ENCODE data around the gene HDGF. TPM values are rescaled to one million over a fixed set of nuclear protein-coding genes. Genes with fewer than 3 reads are reported as not detected.

Gene HDGF
- total RNA-seq, 1 donor from 2014 or later = 270 TPM

DNA sequence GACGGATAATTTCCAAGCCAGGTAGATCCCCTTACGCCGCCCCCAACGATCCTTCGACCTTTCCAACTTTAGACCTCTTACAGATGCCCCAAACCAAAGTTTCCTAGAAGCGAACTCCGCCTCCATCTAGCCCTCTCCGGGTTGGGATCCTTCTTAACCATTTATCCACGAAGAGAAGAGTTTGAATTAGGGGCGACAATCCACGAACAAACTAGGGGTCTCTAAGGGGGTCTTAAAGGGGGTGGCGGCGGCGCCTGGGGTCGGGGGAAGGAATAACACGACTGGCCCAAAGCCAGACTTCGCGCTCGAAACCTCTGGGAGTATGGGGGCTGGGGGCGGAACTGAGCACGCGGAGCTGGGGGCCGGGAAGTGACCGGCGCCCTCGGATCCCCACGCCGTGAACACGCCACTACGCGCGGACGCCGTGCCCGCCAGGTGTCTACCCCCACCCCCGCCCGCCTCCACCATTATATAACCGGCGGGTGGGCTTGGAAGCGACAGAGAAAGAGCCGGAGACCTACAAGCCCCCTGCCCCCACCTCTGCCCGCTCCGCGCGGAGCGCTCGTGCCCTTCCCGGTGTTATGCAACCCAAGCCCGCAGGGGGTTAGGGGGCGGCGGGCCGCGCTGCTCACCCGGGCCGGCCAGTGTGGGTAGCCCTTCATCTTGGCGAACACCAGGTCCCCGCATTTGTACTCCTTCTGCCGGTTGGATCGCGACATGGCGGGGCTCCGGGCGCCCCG, 594 bp downstream of the HDGF start:
- TF ChIP-seq, protein P1, sequence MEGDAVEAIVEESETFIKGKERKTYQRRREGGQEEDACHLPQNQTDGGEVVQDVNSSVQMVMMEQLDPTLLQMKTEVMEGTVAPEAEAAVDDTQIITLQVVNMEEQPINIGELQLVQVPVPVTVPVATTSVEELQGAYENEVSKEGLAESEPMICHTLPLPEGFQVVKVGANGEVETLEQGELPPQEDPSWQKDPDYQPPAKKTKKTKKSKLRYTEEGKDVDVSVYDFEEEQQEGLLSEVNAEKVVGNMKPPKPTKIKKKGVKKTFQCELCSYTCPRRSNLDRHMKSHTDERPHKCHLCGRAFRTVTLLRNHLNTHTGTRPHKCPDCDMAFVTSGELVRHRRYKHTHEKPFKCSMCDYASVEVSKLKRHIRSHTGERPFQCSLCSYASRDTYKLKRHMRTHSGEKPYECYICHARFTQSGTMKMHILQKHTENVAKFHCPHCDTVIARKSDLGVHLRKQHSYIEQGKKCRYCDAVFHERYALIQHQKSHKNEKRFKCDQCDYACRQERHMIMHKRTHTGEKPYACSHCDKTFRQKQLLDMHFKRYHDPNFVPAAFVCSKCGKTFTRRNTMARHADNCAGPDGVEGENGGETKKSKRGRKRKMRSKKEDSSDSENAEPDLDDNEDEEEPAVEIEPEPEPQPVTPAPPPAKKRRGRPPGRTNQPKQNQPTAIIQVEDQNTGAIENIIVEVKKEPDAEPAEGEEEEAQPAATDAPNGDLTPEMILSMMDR (conservative IDR thresholded peaks at IDR 0.05) = peak; percentile 29
- Mint-ChIP-seq H3K4me3 (peak overlapping the region; percentile 96), H3K27me3 (no peaks in the 10 kb centered on the region), H3K27ac (peak overlapping the region; percentile 99), H3K4me1 (ENCODE audit: unreplicated experiment) (peaks cover 35% of the 10 kb centered on the region), H3K9me3 (no peaks in the 10 kb centered on the region), H3K36me3 (peaks cover 3% of the 10 kb centered on the region)
- no peak for DNase-seq (ENCODE audit: extremely low spot score, unreplicated experiment)

DNA sequence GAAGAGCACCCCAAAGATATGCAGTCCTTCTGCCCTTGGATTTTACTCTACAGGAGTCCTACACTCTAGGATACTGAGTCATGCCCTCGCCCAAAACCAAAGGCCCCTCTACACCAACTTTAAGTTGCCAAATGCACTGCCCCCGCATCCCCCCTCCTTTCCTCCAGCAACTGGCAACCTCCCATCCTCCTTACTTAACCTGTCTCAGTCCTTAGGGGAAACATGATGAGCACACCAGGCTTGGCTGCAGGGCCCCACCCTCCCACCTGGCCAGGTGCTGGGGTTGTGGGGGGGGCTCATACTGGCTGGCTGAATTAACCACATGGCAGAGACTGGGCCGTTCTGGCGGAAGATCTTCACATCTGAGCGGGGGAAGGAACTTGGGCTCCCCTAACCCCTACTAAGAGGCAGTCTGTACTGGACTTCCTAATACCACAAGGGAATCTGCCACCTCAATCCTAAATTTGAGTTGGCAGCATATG, 1.2 kb downstream of the HDGF start:
- peak overlapping the region; percentile 99 for H3K27ac Mint-ChIP-seq
- H3K27me3 Mint-ChIP-seq = no peaks in the 10 kb centered on the region
- DNase-seq (ENCODE audit: extremely low spot score, unreplicated experiment) = no peak
- peak overlapping the region; percentile 96 for H3K4me3 Mint-ChIP-seq
- TF ChIP-seq, protein P1 (conservative IDR thresholded peaks at IDR 0.05) = no peak
- H3K9me3 Mint-ChIP-seq = no peaks in the 10 kb centered on the region
- peaks cover 39% of the 10 kb centered on the region for H3K4me1 Mint-ChIP-seq (ENCODE audit: unreplicated experiment)
- peaks cover 8% of the 10 kb centered on the region for H3K36me3 Mint-ChIP-seq

DNA sequence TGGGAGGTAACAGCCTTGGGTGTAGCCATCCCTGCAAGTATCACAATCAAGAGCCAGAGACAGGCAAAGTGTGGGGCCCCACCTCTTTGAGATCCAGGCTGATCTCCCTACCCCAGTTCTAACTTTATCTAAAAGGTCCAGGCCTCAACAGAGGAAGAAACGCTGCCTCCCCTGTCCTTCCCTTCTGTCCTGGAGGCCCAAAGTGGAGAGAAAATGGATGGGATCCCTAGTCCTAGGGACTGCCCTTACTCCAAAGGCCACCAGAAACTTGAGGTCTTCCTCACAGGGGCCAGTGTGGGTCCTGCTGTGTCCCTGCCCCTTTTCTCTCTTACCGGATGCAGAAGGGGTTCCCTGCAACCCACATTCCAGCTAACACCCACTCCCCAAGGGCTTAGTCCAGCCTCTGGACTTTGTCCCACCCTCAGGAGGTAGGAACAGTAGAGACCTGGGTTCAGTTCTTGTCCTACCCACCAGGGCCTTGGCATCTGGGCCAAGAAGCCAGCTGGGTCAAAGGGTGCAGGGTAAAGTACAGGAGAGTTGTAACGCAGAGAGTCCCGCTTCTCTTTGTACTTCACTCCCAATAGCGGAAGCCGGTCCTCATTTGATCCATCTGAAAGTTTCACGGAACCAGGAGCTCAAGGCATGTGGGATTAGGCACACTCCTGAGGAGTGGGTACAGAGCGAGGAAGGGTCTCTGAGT, 1.9 kb downstream of the HDGF start:
- DNase-seq (ENCODE audit: extremely low spot score, unreplicated experiment) = no peak
- peaks cover 37% of the 10 kb centered on the region for H3K4me1 Mint-ChIP-seq (ENCODE audit: unreplicated experiment)
- H3K9me3 Mint-ChIP-seq = no peaks in the 10 kb centered on the region
- H3K27ac Mint-ChIP-seq = peak overlapping the region; percentile 99
- peaks cover 8% of the 10 kb centered on the region for H3K36me3 Mint-ChIP-seq
- TF ChIP-seq, protein P1 (conservative IDR thresholded peaks at IDR 0.05) = no peak
- no peaks in the 10 kb centered on the region for H3K27me3 Mint-ChIP-seq
- peak overlapping the region; percentile 96 for H3K4me3 Mint-ChIP-seq

DNA sequence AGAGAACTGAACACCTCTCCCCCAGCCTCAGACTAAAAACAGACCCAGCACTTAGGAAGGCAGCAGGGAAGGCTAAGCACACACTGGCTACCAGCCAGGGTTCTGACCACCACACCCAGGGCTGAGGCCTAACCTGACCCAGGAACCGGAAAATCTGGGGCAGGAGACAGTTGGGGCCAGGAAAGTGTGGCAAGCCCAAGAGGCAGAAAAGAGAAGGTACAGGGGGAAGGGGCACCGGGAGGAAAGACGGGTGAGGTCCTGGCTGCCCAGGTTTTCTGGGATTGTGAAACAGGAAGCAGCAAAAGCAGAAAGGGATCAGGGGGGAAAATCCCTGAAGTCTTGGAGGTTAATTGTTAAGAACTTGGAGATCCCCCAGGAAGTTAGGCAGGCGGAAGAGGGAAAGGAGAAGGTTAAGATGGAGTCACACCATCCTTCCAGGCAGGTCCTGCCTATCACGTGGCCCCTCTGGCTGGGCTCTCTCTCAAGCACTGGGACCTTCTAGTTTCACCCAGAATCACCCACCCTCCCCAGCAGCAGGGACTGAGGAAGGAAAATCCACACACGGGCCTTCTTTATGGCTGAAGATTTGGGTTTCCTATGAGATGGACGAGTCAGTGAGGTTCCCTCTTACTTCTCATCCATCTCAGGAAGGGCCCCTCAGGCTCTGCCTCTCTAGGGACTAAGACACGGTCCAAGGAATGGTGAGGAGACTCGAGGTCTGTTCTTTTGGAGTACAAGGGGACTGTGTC, 2.6 kb downstream of the HDGF start:
- Mint-ChIP-seq H3K27me3 (no peaks in the 10 kb centered on the region), H3K27ac (peak overlapping the region; percentile 99), H3K4me3 (peak overlapping the region; percentile 96), H3K9me3 (no peaks in the 10 kb centered on the region), H3K36me3 (peaks cover 8% of the 10 kb centered on the region), H3K4me1 (ENCODE audit: unreplicated experiment) (peaks cover 37% of the 10 kb centered on the region)
- TF ChIP-seq, protein P1 (conservative IDR thresholded peaks at IDR 0.05) = no peak
- DNase-seq (ENCODE audit: extremely low spot score, unreplicated experiment) = no peak

DNA sequence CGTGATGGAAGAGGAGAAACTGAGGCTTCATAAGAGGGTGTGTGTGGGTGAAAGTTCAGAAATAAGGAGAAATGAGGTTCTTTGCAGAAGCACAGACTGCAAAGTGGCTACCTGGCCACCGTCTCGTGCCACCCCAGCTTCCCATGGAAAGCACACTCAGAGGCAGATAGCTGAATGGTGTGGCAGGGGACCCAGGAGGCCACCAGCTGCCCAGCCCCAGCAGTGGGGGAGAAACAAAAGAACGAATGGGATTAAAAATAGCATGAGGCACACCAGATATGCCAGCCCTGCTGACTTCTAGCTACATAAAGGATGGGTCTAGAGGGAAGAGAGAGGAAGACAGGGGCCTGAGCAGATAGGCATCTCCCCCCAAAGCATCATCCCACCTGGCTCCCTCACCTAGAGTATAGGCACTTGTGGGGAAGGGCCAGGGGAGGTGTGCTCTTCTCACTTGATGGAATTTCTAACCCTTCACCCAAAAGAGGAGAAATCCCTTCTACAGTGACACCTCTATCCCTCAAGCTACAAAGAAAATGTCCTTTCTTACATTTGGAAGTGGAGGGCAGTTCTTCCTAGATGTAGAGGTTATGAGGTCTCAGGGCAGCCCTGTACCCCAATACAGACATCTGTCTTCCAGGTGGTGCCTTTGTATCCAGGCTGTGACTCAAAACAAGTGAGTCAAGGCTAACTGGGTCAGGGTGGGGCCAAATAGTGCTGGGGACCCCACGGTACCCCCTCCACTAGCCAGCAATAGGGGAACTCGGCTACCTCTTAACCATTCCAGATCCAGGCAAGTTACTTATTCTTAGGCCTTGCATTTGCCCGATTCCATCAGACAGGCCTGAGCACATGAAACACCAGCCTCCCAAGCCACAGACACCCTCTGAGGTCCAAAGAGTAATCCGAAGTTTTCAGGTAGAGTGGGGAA, 3.5 kb downstream of the HDGF start:
- no peaks in the 10 kb centered on the region for H3K27me3 Mint-ChIP-seq
- peaks cover 8% of the 10 kb centered on the region for H3K36me3 Mint-ChIP-seq
- DNase-seq (ENCODE audit: extremely low spot score, unreplicated experiment) = no peak
- peak overlapping the region; percentile 99 for H3K27ac Mint-ChIP-seq
- peaks cover 36% of the 10 kb centered on the region for H3K4me1 Mint-ChIP-seq (ENCODE audit: unreplicated experiment)
- peak overlapping the region; percentile 96 for H3K4me3 Mint-ChIP-seq
- H3K9me3 Mint-ChIP-seq = no peaks in the 10 kb centered on the region
- TF ChIP-seq, protein P1 (conservative IDR thresholded peaks at IDR 0.05) = no peak
